ENCODE data around the gene L3MBTL4. TPM values are rescaled to one million over a fixed set of nuclear protein-coding genes. Genes with fewer than 3 reads are reported as not detected.

The L3MBTL4 gene
- total and polyA plus RNA-seq, 10 of the 15 experiments (the other 5 are each of a cell fraction or from before 2014, with no cell fraction given) = 1.3 to 8.7 (median 3.8) TPM

- no TSS peak for BruUV-seq (replicated peaks)
- intact Hi-C loops (cut with micrococcal nuclease; ENCODE audit: unreplicated experiment) (no loop called here), in situ Hi-C loops (cut with MboI) (no loop called here)
- CTCF ChIA-PET = no interaction called here
- H3K4me1 ChIP-seq (ENCODE audit: control insufficient read depth, insufficient read depth, low read length) = no peaks in the 10 kb centered on the region
- no peak overlapping the region for H3K9ac ChIP-seq (ENCODE audit: control insufficient read depth, insufficient read depth, low read length)
- no peaks in the 10 kb centered on the region for H3K79me2 ChIP-seq (ENCODE audit: control insufficient read depth, insufficient read depth, low read length)
- WGBS (ENCODE audit: insufficient coverage, insufficient replicate concordance, low lambda C conversion rate, missing lambda C conversion rate) = 36% methylated on average over 2 of the region's 2 CpGs
- H3K9me3 ChIP-seq (replicated peaks; ENCODE audit: control insufficient read depth, insufficient read depth, low read length) = no peaks in the 10 kb centered on the region; the same call in 1 of the 3 replicates
- H3K27me3 ChIP-seq (replicated peaks in 1 of 2; ENCODE audit: control insufficient read depth in 2 of 2, insufficient read depth in 2 of 2, low read length in 1 of 2) = no peaks in the 10 kb centered on the region
- ATAC-seq = no peak
- H3K36me3 ChIP-seq (ENCODE audit: control insufficient read depth in 2 of 2, insufficient read depth in 2 of 2, low read length in 1 of 2) = no peaks in the 10 kb centered on the region
- no peak overlapping the region for H3K4me2 ChIP-seq (ENCODE audit: control insufficient read depth, insufficient read depth)
- no peak for FAIRE-seq
- H4K20me1 ChIP-seq (ENCODE audit: control insufficient read depth, insufficient read depth) = no peaks in the 10 kb centered on the region
- SMC1A ChIA-PET (ENCODE audit: uncharacterized antibody, unreplicated experiment) = interaction anchor here (1.0 to 1.3 kb wide), 2 partner anchors 10 to 17 kb away, joined by 3 to 4 read pairs; no protein-coding TSS in a partner anchor
- POLR2A ChIA-PET = no interaction called here
- no peak overlapping the region for H3K27ac ChIP-seq (ENCODE audit: control insufficient read depth, insufficient read depth)
- RAD21 ChIA-PET (ENCODE audit: unreplicated experiment) = no interaction called here
- TF ChIP-seq YY1 (IDR thresholded peaks at IDR 0.05; ENCODE audit: low read depth, low read length) (no peak), MLLT1 (IDR thresholded peaks at IDR 0.05) (no peak), HDAC6 (IDR thresholded peaks at IDR 0.05; ENCODE audit: unreplicated experiment) (no peak), POLR2AphosphoS5 (IDR thresholded peaks at IDR 0.05; ENCODE audit: low read length) (no peak), ZZZ3 (IDR thresholded peaks at IDR 0.05; ENCODE audit: control insufficient read depth, insufficient read length, low read depth) (no peak), MTA2 (IDR thresholded peaks at IDR 0.05; ENCODE audit: low read depth) (no peak), IRF3 (IDR thresholded peaks at IDR 0.05) (no peak)
- no peak overlapping the region for H2AFZ ChIP-seq (ENCODE audit: control insufficient read depth, low read depth, low read length)
- DNase-seq (ENCODE audit: low read depth, low spot score) = no peak
- H3K4me3 ChIP-seq = no peak overlapping the region
Measured at GRCh38 chr18:6310714-6311113, 104.0 kb downstream of the L3MBTL4 start.
